Lower leg skin (tissue), 4 donors: ENCODE results near the gene HM13. TPM values are rescaled to one million over a fixed set of nuclear protein-coding genes. Genes with fewer than 3 reads are reported as not detected.
A peak's percentile ranks its signal among the peaks of the same experiment; 100 is the strongest.
"Not testable (repeated sequence)": the region's sequence is repeated elsewhere in the genome, so short reads cannot be mapped to it uniquely, and the experiment has no call there.

Source experiments
- DNase-seq, 2 donors: peaks; one replicate each; pipeline ENCODE4 v3.0.0-alpha.2; 2019; ENCODE audit warnings: low spot score in 2 of 2
- H3K4me3 ChIP-seq: fragments of 200-600 bp; sonication (generic); 2 replicates; pipeline ENCODE4 v1.5.1; 2017; ENCODE audit warnings: mild to moderate bottlenecking, low read depth; ENCODE audit not compliant: poor library complexity, severe bottlenecking
- POLR2A ChIP-seq, 2 donors: fragments of 450-650 bp; IDR thresholded peaks; one replicate each; pipeline ENCODE4 v1.6.1; 2016 to 2017; ENCODE audit warnings: antibody characterized with exemption in 2 of 2, mild to moderate bottlenecking in 1 of 2, moderate library complexity in 1 of 2
- WGBS, 2 donors: methylation state at CpG; one replicate each; pipeline ENCODE4 v1.1.5; 2018; 5-methylcytosine and 5-hydroxymethylcytosine counted together
- intact Hi-C: fragments of 100-400 bp; cut with DNase I; formaldehyde crosslinking; loops from one replicate; pipeline ENCODE4 v1.15.0; 2023; ENCODE audit warnings: low total_unique reads
- total RNA-seq, 4 donors: library from RNA; depleted of rRNA; stranded (reverse); fragments of >200 nt; gene quantifications; one replicate each; pipeline ENCODE4 v1.1.0, GENCODE V29; 2016
- TF ChIP-seq, protein P1 (sequence below), 3 donors: fragments of 450-650 bp; IDR thresholded peaks; one replicate each; pipeline ENCODE4 v1.5.1; 2016; ENCODE audit warnings: antibody characterized with exemption in 3 of 3, mild to moderate bottlenecking in 3 of 3, moderate library complexity in 2 of 3

HM13 gene
- total RNA-seq, 4 donors from 2014 or later = 35.0 to 51.9 (median 44.2) TPM

DNA sequence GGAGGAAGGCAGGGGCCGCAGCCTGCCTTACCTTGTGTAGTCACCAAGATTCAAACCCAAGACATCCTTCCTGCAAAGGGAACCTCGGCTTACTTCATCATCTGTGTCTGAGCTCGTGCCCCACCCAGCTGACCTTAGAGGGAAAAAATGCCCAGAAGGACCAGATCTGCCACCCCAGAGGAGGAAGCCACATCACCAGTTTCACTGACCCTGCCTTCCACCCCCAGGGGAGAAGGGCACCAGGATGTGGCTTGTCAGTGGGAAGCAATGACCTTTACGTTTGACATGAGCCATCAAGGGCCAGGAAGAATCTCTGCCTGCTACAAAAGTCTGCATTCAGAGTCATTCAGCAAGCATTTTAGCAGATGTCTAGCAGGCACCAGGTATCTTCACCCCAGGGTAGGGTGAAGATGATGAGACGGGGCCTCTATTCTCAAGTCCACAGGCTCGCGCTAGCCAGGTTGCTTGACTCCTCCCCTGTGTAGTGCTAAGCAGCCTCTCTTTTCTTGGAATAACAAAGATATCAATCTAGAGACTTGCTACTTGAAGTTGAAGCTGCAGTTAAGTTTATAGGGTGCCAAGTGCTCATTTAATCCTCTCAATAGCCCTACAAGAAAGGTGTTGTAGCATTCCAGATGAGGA lies 28.1 kb downstream of the HM13 start:
- no peak overlapping the region for H3K4me3 ChIP-seq
- intact Hi-C loops = no loop called here
- TF ChIP-seq POLR2A (IDR thresholded peaks at IDR 0.05) = no peak
- TF ChIP-seq, protein P1, sequence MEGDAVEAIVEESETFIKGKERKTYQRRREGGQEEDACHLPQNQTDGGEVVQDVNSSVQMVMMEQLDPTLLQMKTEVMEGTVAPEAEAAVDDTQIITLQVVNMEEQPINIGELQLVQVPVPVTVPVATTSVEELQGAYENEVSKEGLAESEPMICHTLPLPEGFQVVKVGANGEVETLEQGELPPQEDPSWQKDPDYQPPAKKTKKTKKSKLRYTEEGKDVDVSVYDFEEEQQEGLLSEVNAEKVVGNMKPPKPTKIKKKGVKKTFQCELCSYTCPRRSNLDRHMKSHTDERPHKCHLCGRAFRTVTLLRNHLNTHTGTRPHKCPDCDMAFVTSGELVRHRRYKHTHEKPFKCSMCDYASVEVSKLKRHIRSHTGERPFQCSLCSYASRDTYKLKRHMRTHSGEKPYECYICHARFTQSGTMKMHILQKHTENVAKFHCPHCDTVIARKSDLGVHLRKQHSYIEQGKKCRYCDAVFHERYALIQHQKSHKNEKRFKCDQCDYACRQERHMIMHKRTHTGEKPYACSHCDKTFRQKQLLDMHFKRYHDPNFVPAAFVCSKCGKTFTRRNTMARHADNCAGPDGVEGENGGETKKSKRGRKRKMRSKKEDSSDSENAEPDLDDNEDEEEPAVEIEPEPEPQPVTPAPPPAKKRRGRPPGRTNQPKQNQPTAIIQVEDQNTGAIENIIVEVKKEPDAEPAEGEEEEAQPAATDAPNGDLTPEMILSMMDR (IDR thresholded peaks at IDR 0.05) = no peak
- DNase-seq = peak in 1 of 2 donors; percentile 78
- 67 to 70% methylated on average over 7 of the region's 7 CpGs for WGBS, 2 donors

DNA sequence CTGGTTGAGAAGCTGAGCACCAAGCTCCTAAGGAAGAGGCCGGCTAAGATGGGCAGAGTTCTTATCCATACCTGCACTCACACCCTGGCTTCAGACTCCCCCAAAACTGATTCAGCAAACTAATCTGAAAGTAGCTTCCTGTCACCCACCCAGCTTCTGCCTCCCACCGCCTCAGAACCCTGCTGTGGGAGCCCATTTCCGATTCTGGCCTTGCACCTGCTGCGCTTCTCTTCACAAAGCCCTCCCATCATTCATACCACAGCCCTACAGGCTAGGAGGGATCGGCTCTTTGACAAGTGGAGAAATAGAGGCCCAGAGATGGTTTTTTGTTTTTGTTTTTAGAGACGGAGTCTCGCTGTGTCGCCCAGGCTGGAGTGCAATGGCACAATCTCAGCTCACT lies 28.7 kb downstream of the HM13 start:
- WGBS, 2 donors = 96% methylated on average over 8 of the region's 8 CpGs
- intact Hi-C loops = no loop called here
- TF ChIP-seq POLR2A (IDR thresholded peaks at IDR 0.05) = no peak
- TF ChIP-seq, protein P1 (IDR thresholded peaks at IDR 0.05) = no peak
- DNase-seq = no peak
- H3K4me3 ChIP-seq = no peak overlapping the region

DNA sequence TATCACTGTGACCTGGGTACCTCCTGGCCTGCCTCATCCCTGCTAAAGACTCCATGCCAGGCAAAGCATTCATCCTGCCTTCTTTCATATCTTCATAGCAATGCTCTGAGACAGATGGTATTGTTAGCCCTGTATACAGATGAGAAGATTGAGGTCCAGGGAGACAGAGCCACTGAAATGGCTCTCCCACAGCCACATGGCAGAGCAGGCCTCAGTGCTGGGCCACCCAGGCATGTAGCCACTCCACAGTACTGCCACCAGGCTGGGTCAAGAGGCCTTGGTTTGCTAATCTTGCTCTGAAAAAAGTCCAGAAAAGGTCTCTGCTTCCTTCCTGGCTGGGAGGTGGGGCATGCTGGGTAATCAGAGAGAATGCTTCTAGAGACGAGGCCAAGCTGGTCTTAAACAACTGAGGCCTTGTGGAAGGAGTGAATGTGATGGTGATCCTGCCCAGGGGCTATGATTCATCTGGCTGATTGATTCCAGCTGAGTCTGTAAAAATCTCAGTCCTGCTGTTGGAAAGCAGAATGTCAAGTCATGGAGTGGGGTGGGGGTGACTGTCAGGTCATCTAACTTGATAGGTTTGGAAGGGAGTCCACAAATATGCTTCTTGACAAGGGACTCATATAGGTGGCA lies 29.8 kb downstream of the HM13 start:
- WGBS, 2 donors = 44 to 47% methylated on average over 1 of the region's 1 CpG
- no peak for TF ChIP-seq POLR2A (IDR thresholded peaks at IDR 0.05)
- TF ChIP-seq, protein P1 (IDR thresholded peaks at IDR 0.05) = no peak
- DNase-seq = peak in 1 of 2 donors; percentile 79
- intact Hi-C loops = no loop called here
- H3K4me3 ChIP-seq = no peak overlapping the region

DNA sequence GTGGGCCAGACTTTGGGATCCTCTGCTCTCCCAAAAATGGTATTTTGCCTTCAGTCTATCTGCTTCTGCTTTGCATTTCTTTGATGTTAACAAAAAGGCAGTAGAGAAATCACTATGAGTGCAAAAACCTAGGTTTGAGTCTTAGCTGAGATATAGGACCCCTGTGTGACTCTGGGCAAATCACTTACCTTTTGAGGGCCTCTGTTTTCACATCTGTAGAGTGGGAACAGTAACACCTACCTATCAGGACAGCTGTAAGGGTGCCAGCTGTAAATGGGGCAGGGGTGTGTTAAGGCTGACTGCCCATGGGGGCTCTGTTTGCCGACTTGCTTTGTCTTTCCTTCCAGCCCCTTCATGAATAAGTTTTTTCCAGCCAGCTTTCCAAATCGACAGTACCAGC lies 30.4 kb downstream of the HM13 start:
- no peak overlapping the region for H3K4me3 ChIP-seq
- 54 to 73% methylated on average over 2 of the region's 2 CpGs for WGBS, 2 donors
- intact Hi-C loops = no loop called here
- TF ChIP-seq, protein P1 (IDR thresholded peaks at IDR 0.05) = no peak
- DNase-seq = no peak

DNA sequence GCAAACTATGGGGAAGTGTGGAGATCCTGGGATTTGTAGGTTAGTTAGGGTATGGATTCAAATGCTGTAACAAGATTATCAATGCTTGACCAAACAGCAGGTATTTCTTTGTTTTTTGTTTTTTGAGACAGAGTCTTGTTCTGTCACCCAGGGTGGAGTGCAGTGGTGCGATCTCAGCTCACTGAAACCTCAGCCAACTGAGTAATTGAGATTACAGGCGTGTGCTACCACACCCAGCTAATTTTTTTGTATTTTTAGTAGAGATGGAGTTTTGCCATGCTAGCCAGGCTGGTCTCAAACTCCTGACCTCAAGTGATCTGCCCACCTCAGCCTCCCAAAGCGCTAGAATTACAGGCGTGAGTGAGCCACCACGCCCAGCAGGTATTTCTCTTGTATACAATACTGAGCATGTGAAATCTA lies 31.4 kb downstream of the HM13 start:
- H3K4me3 ChIP-seq, DNase-seq, intact Hi-C loops: not testable (repeated sequence)
- 51 to 57% methylated on average over 5 of the region's 5 CpGs for WGBS, 2 donors

DNA sequence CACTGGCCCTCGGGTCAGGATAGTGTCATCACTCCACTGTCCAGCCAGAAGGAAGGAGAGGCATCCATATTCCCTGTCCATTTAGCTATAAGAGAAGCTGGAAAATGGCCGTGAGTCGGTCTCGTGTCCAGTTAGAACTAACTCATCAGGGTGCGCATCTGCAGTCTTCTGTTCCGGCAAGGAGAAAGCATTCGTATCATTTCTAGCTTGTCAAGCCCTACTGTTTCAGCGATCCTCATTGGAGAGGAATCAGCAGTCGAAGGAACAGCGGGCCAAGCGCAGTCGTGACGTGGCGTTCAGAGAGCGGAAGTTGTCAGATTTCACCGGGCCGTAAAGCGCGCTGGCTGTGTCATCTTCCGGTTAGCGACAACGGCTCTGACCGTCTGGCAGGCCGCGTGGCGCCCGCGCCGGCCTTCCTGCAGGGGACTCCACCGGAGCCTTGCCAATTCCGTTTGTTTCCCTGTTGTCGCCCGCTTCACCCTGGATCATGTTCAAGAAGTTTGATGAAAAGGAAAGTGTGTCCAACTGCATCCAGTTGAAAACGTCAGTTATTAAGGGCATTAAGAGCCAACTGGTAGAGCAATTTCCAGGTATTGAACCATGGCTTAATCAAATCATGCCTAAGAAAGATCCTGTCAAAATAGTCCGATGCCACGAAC lies 32.9 kb downstream of the HM13 start:
- peak overlapping the region; percentile 14 for H3K4me3 ChIP-seq
- WGBS, 2 donors = 63 to 72% methylated on average over 36 of the region's 36 CpGs
- intact Hi-C loops = no loop called here
- TF ChIP-seq, protein P1 (IDR thresholded peaks at IDR 0.05) = no peak
- TF ChIP-seq POLR2A (IDR thresholded peaks at IDR 0.05) = no peak
- peak; percentile 76 to 96 for DNase-seq
